Activated T-cell treated with anti-CD3 and anti-CD28 coated beads for 24 hours (primary cell): ENCODE results near the gene ACOT13.
A peak's percentile ranks its signal among the peaks of the same experiment; 100 is the strongest.
"Not testable (repeated sequence)": the region's sequence is repeated elsewhere in the genome, so short reads cannot be mapped to it uniquely, and the experiment has no call there.

Experiments used
- DNase-seq: peaks from one replicate; pipeline ENCODE4 v3.0.0-alpha.2; 2020; ENCODE audit warnings: low read depth

ACOT13 gene

DNA sequence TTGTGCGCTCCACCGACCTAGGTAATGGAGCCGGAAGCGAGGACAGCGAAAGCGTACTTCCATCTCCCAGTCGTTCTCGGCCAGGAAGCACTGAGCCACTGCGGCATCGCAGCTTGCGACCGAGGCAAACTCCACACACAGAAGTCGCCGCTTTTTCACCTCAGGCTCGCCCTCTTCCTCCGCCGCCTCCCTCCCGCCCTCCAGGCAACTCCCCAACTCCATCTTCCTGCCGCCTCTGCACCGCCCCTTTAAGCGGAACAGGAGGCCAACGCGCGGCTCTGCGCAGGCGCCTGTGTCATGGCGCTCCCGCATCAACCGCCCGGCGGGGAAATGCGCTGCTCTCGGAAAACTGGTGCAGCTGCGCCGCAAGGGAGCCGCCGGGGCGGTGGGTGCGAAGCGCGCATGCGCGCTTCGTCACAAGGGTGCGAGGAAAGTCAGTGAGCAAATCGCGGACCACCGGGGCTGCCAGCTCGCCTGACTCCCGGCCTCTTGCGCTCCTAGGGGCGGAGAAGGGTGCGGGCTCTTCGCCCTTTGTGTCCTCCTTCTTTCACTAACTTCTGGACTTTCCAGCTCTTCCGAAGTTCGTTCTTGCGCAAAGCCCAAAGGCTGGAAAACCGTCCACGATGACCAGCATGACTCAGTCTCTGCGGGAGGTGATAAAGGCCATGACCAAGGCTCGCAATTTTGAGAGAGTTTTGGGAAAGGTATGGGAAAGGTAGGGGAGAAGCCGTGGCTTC lies at the start of gene ACOT13, which contains the start of gene TDP2:
TSS of gene ACOT13 (plus strand) at position 437 of the 737 bp plus-strand sequence. CDS start at position 624, 187 bp downstream.
TSS of gene TDP2 (minus strand) at position 259 of the 737 bp plus-strand sequence. CDS start at position 222, 37 bp downstream.
- peak; percentile 96 for DNase-seq

DNA sequence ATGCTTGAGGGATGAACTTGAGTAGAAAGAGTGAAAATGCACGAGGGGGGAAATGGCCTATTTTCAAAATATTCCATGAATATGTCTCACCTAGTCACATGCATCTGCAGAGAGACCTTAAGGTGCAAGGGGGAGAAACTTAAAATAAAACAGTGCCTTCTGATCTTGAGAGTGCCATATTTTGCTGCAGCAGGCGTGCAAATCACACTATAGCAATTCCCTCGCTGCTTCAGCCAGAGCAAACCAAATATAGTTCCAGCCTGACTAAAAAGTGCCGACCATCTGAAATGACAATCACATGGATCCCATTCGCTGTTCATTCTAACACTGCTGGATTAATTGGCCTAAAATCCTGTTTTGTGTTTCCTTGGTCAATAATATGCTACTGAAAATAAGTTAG lies 47.2 kb upstream of the ACOT13 start:
- DNase-seq, result no peak

DNA sequence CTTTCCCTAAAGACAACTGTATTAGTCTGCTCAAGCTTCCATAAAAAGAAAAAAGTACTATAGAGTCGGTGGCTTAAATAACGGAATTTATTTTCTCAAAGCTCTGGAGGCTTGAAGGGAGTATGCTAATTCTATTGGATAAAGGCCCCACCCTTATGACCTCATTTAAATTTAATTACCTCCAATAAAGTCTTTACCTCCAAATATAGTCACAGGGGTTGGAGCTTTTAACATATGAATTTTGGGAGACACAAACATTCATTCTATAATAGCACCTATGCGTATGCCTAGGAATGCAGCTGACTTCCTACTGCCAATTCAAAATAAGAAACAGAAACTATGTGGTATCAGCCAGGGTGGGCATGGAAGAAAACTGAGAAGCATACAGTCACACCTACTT lies 46.2 kb upstream of the ACOT13 start:
- no peak for DNase-seq

DNA sequence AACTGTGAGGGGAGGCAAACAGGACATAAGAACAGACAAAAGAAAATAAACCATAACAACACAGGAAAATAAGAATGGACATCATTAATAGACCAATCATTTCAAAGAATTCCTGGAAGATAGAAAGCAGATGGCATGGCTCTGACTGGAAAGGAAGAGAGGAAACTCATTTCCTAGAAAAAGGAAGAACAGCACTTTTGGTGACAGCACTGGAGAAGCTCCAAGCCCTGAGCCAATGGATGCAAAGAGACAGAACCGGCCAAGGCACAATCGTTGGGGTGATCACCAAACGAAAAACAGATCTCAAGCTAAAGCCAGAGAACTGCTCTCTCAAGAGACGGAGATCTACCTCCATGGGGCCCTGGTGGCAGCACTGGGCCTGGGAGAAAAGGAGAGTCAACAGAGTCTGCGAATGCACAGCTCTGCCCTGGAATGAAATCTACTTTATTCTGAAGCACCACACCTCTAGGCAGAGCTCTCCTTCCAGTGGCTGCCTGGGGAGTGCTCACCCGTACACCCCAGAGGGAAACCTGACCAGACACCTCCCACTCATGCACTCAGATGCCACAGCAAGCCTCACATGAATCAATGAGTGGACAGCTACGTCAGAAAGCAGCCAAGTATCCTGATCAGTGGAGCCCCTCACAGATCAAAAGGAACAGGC lies 45.1 kb upstream of the ACOT13 start:
- DNase-seq, result no peak

DNA sequence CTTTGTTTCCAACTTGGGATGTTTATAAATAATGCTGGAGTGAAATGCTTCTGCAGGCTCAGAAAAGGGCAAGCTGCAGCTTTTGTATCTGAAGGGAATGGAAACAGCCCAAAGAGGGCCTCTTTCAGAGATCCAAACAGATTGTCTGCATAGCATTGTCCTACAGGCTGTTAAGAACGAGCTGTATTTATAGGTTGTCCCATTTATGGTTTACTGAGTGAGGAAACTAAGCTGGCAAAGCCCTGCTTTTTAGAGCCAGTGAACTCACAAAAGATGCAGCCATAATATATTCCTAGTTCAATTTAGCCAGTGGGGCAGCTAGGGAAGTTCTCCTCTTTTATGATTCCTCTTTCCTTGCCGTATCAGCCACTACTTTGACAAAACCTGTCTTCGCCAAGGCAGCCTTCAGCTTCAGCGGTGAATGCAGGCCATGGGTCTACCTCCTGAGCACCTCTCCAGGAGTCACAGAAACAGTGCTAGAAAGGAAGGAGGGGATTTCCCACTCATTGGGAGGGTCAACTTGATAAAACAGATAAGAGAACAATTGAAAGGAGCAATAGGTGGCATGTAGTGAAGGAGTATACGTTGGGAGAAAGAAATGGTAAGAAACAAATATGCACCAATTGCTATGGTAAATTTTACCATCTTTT lies 35.9 kb upstream of the ACOT13 start:
- no peak for DNase-seq

DNA sequence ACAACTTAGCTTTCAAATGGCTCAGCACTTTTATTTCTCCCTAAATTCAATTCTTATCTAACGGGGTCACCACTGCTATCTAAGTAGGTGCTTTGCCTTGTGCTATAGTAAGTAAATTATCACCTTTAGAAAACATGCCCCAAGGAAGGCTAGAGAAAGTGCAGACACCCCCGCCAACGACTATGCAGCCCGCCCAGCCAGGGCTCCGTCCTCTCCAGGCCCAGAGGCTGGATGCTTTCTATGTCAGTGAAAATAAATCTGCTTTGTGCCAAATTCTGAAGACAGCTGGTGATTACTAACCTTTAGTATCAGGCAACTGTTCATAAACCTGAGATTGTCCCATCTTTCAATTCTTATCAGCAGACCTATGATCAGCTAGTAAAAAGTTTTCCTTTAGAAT lies 35.2 kb upstream of the ACOT13 start:
- no peak for DNase-seq

DNA sequence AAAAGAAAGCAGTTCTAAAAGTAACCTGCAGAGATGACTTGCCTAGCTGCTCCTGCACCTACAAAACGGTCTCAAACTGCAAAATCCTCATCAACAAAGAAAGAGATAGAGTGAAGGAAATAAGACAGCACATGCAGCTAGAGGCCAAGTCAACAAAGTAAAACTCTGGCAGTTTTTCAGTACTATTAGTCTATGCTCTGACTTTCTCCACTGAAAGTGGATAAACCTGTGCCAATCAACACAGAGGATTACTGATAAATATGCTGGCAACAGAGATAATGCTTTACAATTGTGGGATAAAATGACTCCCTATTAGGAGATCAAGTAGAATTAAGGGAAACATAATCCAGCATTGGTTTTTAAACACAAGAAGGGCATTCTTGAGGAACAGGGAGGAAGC lies 34.3 kb upstream of the ACOT13 start:
- no peak for DNase-seq

DNA sequence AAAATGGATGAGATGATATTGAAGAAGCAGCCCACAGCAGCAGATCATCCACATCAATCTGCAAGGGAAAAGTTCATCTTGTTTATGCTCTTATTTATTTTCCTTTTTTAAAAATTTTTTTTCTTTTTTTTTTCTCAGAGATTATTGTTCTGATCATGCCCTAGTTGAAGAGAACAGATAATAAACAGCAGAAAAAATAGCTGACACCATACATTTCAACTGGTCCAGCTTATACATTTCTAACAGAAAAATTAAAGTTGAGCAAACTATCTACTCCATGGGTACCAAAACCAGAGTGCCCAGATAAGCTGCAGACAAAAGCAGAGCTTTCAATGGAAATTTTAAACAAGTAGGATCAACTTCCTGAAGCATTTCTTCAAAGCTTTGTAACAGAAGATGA lies 30.2 kb upstream of the ACOT13 start:
- no peak for DNase-seq

DNA sequence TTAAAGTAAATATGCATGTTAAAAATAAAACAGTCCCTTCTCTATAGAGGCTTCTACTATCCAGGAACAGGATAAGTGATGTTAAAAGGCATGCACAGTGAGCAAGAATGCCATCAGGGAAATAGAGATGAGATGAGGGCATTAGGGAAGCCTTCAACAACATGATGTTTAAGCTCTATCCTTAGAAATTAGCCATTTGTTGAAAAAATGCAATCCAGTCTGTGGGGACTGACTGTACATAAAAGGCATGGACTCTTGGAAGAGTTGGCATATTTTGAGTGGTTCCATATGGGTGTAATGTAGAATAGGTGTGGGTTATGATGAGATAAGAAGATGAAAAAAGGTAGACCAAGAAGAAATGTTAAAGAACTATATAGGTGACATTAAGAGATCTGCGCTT lies 26.7 kb upstream of the ACOT13 start:
- no peak for DNase-seq

DNA sequence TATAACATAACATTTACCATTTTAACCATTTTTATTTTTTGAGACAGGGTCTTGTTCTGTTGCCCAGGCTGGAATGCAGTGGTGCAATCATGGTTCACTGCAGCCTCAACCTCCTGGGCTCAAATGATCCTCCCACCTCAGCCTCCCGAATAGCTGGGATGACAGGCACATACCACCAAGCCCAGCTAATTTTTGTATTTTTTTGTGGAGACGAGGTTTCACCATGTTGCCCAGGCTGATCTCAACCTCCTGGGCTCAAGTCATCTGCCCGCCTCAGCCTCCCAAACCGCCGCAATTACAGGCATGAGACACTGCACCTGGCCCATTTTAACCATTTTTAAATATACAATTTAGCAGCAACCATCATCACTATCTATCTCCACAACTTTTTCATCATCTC lies 26.2 kb upstream of the ACOT13 start:
- DNase-seq, result not testable (repeated sequence)

DNA sequence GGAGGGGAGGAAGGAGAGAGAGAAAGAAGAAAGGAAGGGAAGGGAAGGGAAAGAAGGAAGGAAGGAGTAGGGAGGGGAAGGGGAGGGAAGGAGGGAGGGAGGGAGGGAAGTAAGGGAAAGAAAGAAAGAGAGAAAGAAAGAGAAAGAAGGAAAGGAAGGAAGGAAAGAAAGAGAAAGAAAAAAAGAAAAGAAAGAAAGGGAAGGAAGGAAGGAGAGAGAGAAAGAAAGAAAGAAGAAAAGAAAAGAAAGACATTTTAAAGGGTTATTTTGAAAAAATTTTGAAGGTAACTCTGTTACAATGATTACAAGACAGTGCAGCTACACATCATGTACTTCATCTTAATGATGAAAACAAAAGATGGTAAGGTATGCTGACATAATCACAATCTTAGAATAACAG lies 24.8 kb upstream of the ACOT13 start:
- no peak for DNase-seq

DNA sequence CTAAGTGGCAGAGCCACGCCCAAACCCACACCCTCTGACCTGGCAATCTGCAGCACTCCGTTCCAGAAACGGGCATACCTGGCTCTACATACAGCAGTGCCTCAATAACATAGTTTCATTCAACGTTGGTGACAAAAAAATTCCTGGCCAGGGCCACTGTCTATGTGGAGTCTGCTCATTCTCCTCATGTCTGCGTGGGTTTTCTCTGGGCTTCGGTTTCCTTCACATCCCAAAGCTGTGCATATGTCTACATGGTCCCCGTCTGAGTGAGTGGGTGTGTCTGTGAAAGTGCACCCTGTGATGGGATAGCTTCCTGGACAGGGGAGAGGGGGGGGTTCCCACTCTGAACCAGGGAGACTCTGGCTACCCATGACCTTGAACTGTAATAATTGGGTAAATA lies 23.0 kb upstream of the ACOT13 start:
- no peak for DNase-seq

DNA sequence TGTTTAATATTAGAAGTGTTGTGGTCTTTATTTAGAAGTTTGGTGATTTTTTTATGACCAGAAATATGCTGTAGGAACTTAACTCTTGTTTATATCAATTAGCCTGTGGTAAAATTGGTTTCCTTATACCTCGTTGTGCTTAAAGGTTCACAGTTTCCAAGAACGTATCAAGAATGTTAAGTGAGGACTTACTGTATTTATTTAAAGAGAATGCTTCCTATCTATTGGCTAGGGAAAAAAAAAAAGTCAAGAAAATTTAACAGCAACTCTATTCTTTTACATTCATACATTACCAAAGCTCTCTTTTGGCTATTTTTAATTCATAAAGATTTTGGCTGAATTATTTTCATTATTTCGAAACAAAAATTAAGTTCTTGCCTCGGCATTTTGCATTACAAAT lies 22.5 kb upstream of the ACOT13 start:
- no peak for DNase-seq

DNA sequence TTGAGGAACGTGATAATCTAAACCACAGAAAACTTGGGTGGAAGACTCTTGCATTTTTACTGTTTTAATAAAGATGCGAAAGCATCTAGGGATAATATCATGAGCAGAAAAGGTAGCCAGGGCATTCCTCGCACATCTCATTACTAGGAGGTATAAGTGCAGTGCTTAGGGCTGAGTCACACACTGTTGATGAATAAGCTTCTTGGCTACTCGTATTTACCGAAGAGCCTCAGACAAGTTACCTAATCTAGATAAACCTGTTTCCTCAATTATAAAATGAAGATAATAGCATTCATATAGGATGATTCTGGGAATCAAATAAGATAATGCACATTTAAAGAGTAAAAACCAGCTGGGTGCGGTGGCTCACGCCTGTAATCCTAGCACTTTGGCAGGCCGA lies 20.1 kb upstream of the ACOT13 start:
- no peak for DNase-seq

DNA sequence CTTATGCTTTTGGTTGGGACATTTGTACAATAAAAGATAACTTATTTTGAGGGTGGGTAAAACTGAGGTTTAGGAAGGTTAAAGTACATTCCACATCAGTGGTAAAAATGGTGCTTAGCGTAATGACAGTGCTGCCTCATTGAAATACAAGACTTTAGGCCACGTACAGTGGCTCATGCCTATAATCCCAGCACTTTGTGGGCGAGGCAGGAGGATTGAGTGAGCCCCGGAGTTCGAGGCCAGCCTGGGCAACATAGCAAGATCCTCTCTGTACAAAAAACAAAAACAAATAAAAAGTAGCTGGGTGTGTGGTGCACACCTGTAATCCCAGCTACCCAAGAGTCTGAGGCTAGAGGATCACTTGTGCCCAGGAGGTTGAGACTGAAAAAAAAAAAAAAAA lies 18.6 kb upstream of the ACOT13 start:
- no peak for DNase-seq

DNA sequence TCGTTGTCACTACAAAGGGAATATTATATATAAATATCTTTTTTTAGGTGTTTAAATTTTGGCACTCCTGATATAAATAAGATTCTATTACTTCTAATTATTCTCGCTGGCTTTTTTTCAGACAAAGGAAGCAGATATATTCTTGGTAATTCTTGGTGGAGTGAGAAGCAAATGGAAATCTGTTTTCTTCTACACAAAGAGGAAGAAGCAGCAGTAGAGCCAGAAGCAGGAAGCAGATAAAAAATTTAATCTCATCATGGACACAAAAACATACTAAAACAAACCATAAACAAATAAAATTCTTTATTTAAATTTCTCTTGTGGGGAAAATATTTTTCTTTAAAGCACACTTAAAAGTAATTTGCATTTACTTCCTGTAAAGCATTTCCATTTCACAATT lies 17.2 kb upstream of the ACOT13 start:
- DNase-seq, result no peak

DNA sequence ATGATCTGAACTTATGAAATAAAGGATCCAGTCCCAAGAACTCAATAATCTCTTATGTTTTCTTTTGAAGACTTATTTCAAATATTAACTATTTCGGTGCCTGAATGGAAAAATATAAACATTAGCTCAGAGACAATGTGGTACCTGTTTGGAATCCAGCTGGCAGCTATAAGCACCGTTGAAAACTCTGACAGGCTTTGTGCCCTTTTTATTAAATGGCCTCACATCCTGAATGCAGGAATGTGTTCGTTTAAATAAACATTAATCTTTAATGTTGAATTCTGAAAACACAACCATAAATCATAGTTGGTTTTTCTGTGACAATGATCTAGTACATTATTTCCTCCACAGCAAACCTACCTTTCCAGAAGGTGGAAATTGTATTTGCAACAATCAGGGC lies 16.5 kb upstream of the ACOT13 start:
- DNase-seq, result no peak

DNA sequence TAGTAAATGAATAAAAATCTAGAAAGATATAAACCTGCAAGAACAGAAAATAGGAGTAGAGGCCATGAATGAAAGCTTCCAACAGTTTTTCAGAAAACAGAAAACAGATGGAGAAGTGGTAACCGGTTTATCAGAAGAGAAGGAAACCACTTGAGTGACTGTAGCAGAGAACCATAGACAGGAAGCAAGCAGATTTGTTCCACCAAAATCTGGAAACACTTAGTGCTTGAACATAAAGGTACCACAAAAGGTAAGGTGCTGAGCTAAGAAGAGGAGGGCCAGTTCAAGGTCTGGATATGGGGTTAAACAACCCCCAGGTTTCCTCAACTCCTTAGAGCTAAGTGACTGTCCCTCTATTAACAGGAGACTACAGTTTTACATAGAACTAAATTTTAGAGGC lies 11.7 kb upstream of the ACOT13 start:
- no peak for DNase-seq

DNA sequence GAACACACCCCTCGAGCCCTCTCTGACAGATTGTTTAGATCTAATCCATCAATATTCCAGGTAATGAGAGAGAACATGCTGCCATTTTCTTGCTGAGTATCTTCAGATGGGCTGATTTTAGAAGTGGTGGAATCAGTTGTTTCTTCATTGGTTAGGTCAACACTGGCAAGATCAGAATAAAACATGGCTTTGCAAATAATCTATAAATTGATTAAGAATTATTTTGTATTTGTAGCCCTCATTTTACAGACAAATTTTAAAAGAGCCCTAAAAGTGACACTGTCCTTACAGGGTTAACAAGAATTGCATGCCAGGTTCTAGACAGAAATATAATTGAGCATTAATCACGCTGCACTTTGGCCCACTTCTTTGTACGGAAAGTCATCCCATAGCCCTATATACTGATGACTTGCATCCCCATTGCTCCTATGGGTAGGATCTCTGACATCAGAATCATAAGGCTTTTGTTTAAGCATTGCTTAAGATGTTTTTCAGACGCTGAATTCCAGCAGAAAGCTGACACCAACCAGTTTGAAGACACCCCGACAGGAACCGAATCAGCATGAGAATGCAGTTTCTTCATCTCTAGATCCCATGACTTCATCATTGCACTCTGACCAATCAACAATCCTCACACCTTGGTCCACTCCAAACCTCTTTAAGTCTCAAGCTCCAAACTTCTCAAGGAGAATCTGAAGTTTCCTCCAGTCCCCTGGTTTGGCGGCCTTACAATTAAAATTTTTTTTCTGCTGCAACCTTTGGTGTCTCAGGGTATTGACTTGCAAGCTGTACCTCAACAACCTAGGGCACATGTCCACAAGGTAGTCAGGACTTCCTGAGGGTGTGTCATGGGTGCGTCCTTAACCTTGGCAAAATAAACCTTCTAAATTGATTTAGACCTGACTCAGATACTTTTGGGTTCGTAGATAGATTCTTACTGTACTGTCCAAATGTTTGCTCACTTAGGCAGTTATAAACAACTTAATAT lies 8.0 kb upstream of the ACOT13 start:
- DNase-seq, result no peak

DNA sequence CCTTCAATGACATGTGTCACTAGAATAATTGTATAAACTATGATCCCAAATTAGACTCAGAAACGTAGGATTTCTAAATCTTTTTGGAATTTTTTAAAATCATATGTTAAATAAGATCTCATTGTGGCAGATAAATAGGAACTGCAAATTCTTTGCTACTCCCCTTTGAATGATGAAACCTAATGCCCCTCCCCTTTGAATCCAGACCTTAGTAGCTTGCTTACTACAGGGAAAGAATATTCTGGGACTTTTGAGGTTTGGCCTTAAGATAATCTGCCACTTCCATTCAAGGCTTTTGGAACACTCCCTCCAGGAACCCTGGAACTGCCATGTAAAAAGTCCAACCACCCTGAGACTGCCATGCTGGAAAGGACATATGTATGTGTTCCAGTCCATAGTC lies 7.3 kb upstream of the ACOT13 start:
- no peak for DNase-seq

DNA sequence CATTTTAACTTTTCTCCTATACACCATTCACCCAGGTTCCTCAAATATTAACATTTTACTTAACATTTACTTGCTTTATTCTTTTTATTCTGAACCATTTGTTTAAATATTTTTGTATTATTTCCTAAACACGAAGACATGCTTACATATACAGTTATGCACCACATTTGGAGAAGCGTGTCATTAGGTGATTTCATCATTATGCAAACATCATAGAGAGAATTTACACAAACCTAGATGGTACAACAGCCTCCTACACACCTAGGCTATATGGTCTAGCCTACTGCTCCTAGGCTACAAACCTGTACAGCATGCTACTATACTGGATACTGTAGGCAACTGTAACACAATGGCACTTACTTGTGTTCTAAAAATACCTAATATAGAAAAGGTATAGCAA lies 6.8 kb upstream of the ACOT13 start:
- no peak for DNase-seq

DNA sequence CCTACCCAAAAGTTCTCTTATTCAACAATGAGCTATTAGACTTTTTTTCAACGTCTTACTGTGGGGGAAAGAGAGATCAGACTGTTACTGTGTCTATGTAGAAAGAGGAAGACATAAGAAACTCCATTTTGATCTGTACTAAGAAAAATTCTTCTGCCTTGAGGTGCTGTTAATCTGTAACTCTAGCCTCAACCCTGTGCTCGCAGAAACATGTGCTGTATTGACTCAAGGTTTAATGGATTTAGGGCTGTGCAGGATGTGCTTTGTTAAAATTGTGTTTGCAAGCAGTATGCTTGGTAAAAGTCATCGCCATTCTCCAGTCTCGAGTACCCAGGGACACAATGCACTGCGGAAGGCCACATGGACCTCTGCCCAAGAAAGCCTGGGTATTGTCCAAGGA lies 5.1 kb upstream of the ACOT13 start:
- not testable (repeated sequence) for DNase-seq
